Endothelial cell of umbilical vein (primary cell): ENCODE measurements around the gene PIK3R4.

Experiments
- EZH2 ChIP-seq: IDR thresholded peaks from 2 replicates; pipeline ENCODE4 v1.6.1; 2012; ENCODE audit warnings: borderline replicate concordance, low read depth, mild to moderate bottlenecking, moderate library complexity, low read length, inconsistent platforms; ENCODE audit not compliant: severe bottlenecking
- GATA2 ChIP-seq: IDR thresholded peaks from 2 replicates; pipeline ENCODE4 v1.7.0; 2011; ENCODE audit warnings: low read depth, mild to moderate bottlenecking, moderate library complexity, mixed read lengths, low read length; ENCODE audit not compliant: insufficient read length, insufficient read depth
- JUN ChIP-seq: IDR thresholded peaks from 2 replicates; pipeline ENCODE4 v1.6.1; 2011; ENCODE audit warnings: borderline replicate concordance, low read depth; ENCODE audit not compliant: insufficient read length, insufficient read depth
- POLR2A ChIP-seq: IDR thresholded peaks from 2 replicates; pipeline ENCODE4 v1.6.1; 2012; ENCODE audit warnings: low read depth, mild to moderate bottlenecking, control low read depth, low read length
- POLR2AphosphoS5 ChIP-seq: IDR thresholded peaks from 2 replicates; pipeline ENCODE4 v1.6.1; 2012; ENCODE audit warnings: low read depth, mild to moderate bottlenecking, control low read depth, low read length, moderate library complexity; ENCODE audit not compliant: insufficient read depth
- TF ChIP-seq, protein P1 (sequence below), 2 donors: IDR thresholded peaks; 1 replicate in 1 of 2; 2 replicates in 1 of 2; pipeline ENCODE4 v1.5.1; 2011; ENCODE audit warnings: low read length in 2 of 2, mild to moderate bottlenecking in 2 of 2, moderate library complexity in 2 of 2, control low read depth in 1 of 2, inconsistent platforms in 1 of 2, low read depth in 1 of 2; ENCODE audit not compliant: insufficient read depth in 1 of 2; ENCODE audit errors: extremely low read depth in 1 of 2

- TF ChIP-seq, protein P1, sequence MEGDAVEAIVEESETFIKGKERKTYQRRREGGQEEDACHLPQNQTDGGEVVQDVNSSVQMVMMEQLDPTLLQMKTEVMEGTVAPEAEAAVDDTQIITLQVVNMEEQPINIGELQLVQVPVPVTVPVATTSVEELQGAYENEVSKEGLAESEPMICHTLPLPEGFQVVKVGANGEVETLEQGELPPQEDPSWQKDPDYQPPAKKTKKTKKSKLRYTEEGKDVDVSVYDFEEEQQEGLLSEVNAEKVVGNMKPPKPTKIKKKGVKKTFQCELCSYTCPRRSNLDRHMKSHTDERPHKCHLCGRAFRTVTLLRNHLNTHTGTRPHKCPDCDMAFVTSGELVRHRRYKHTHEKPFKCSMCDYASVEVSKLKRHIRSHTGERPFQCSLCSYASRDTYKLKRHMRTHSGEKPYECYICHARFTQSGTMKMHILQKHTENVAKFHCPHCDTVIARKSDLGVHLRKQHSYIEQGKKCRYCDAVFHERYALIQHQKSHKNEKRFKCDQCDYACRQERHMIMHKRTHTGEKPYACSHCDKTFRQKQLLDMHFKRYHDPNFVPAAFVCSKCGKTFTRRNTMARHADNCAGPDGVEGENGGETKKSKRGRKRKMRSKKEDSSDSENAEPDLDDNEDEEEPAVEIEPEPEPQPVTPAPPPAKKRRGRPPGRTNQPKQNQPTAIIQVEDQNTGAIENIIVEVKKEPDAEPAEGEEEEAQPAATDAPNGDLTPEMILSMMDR (IDR thresholded peaks at IDR 0.05; ENCODE audit: extremely low read depth in 1 of 2, insufficient read depth in 1 of 2, low read depth in 1 of 2, low read length in 2 of 2) = no peak
- TF ChIP-seq JUN = no peak
- no peak for TF ChIP-seq POLR2A
- no peak for TF ChIP-seq GATA2
- no peak for TF ChIP-seq POLR2AphosphoS5
- no peak for TF ChIP-seq EZH2
These were observed 101.9 kb downstream of the PIK3R4 start for GRCh38 chr3:130644628-130645253.
